ENCODE results near the gene CDC45. TPM values are rescaled to one million over a fixed set of nuclear protein-coding genes. Genes with fewer than 3 reads are reported as not detected.

Gene CDC45
- total RNA-seq (1 to 10 TPM in 1 of 6 donors, under 1 TPM in 3, not detected in 2; 0.32 to 1.3 (median 0.67) TPM), polyA plus RNA-seq (under 1 TPM; 0.28 to 0.84 TPM)

- peak; percentile 88 to 98 (median 96) for DNase-seq
- peak; percentile 92 to 98 (median 94) for ATAC-seq
- peak within 1 kb of the TSS; percentile 72 to 93 (median 87) for H3K4me3 ChIP-seq
- no peaks in the 10 kb centered on the region for H3K9me3 ChIP-seq
- 1% methylated on average over 50 of the region's 50 CpGs for WGBS, 2 donors
- H3K4me1 ChIP-seq = peaks cover 4 to 17% (median 12%) of the 10 kb centered on the region in 3 donors
- H3K36me3 ChIP-seq = no peaks in the 10 kb centered on the region
- FAIRE-seq = peak; percentile 92
- intact Hi-C loops (cut with DNase I) = no loop called here
- TF ChIP-seq CTCF (IDR thresholded peaks at IDR 0.05) = no peak
- no peaks in the 10 kb centered on the region for H3K27me3 ChIP-seq
- peak within 1 kb of the TSS; percentile 99 to 100 (median 99) for H3K27ac ChIP-seq
Measured at GRCh38 chr22:19479355-19480172, at the start of gene CDC45. TSS of gene CDC45 (plus strand) at chr22:19479920. CDS start at chr22:19479969, 49 bp downstream.

GRCh38 chr22:19429950-19430889 lies 49.5 kb upstream of the CDC45 start:
- peak overlapping the region in 3 of 4 donors; percentile 15 to 58 (median 36) for H3K27ac ChIP-seq
- WGBS, 2 donors = 12 to 14% methylated on average over 12 of the region's 12 CpGs
- H3K4me3 ChIP-seq = peak overlapping the region; percentile 80 to 96 (median 88)
- H3K4me1 ChIP-seq = peaks cover 4 to 20% (median 10%) of the 10 kb centered on the region in 3 donors
- TF ChIP-seq CTCF (IDR thresholded peaks at IDR 0.05) = no peak
- H3K9me3 ChIP-seq = no peaks in the 10 kb centered on the region
- no peaks in the 10 kb centered on the region for H3K27me3 ChIP-seq
- DNase-seq (peak in 3 of 6 donors; percentile 20 to 36 (median 25)), FAIRE-seq (no peak), ATAC-seq (no peak)
- intact Hi-C loops (cut with DNase I) = no loop called here
- peaks cover 0 to 13% (median 0%) of the 10 kb centered on the region in 3 donors for H3K36me3 ChIP-seq

- Histone ChIP-seq H3K36me3 (peaks cover 0 to 21% (median 4%) of the 10 kb centered on the region in 3 donors), H3K27me3 (no peaks in the 10 kb centered on the region), H3K4me1 (peaks cover 4 to 20% (median 10%) of the 10 kb centered on the region in 3 donors), H3K27ac (peak overlapping the region; percentile 15 to 58 (median 38)), H3K9me3 (no peaks in the 10 kb centered on the region), H3K4me3 (peak overlapping the region; percentile 80 to 96 (median 88))
- DNase-seq (peak; percentile 53 to 88 (median 60)), FAIRE-seq (no peak), ATAC-seq (peak in 1 of 4 donors; percentile 5)
- intact Hi-C loops (cut with DNase I) = no loop called here
- WGBS, 2 donors = 0% methylated on average over 42 to 53 of the region's 53 CpGs
- no peak for TF ChIP-seq CTCF (IDR thresholded peaks at IDR 0.05)
Measured at GRCh38 chr22:19430890-19431541, 48.7 kb upstream of the CDC45 start.

GRCh38 chr22:19431649-19432132 lies 48.0 kb upstream of the CDC45 start, which contains the start of gene HIRA:
TSS of gene HIRA (minus strand) at chr22:19431733. CDS start at chr22:19431476, 257 bp downstream.
- peak within 1 kb of the TSS; percentile 88 to 95 (median 92) for H3K27ac ChIP-seq
- peaks cover 4 to 20% (median 10%) of the 10 kb centered on the region in 3 donors for H3K4me1 ChIP-seq
- no peak for TF ChIP-seq CTCF (IDR thresholded peaks at IDR 0.05)
- ATAC-seq (peak; percentile 74 to 85 (median 84)), DNase-seq (peak; percentile 71 to 94 (median 86)), FAIRE-seq (no peak)
- peak within 1 kb of the TSS; percentile 80 to 96 (median 92) for H3K4me3 ChIP-seq
- intact Hi-C loops (cut with DNase I) = no loop called here
- WGBS, 2 donors = 0% methylated on average over 34 to 66 of the region's 66 CpGs
- H3K36me3 ChIP-seq = peaks cover 0 to 23% (median 5%) of the 10 kb centered on the region in 3 donors
- no peaks in the 10 kb centered on the region for H3K27me3 ChIP-seq
- H3K9me3 ChIP-seq = no peaks in the 10 kb centered on the region

Measured in pancreas (tissue), 10 donors.